Subcutaneous adipose tissue (tissue), 4 donors: ENCODE measurements around the gene SPRR2B. TPM values are rescaled to one million over a fixed set of nuclear protein-coding genes. Genes with fewer than 3 reads are reported as not detected.

ENCODE experiments used
- CTCF ChIP-seq: fragments of 450-650 bp; IDR thresholded peaks from one replicate; pipeline ENCODE4 v1.5.1; 2016; ENCODE audit warnings: low read depth, mild to moderate bottlenecking, control low read depth, antibody characterized with exemption, moderate library complexity
- total RNA-seq, 4 donors: library from RNA; depleted of rRNA; stranded (reverse); fragments of >200 nt; gene quantifications; one replicate each; pipeline ENCODE4 v1.1.0, GENCODE V29; 2016

SPRR2B gene
- not detected for total RNA-seq

GRCh38 chr1:153071511-153071910, at the start of gene SPRR2B:
Gene SPRR2B (minus strand): TSS chr1:153071611. CDS start chr1:153070839, 772 bp downstream.
- TF ChIP-seq CTCF: no peak

DNA sequence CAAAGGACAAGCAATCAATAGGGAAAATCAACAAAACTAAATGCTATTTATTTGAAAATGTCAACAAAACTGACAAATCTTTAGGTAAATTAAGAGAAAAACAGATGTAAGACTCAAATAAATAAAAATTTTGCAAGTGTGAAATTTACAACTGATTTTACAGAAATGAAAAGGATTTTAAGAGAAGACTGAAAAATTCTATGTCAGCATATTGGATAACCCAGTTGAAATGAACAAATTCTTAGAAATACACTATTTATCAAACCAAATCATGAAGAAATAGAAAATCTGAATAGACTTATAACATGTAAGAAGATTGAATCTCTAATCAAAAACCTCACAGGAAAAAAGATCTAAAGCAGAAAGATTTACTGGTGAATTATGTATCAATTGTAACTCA, 49.5 kb upstream of the SPRR2B start:
- no peak for TF ChIP-seq CTCF

- TF ChIP-seq CTCF: no peak
These were observed 48.1 kb upstream of the SPRR2B start for GRCh38 chr1:153119491-153119971.

DNA sequence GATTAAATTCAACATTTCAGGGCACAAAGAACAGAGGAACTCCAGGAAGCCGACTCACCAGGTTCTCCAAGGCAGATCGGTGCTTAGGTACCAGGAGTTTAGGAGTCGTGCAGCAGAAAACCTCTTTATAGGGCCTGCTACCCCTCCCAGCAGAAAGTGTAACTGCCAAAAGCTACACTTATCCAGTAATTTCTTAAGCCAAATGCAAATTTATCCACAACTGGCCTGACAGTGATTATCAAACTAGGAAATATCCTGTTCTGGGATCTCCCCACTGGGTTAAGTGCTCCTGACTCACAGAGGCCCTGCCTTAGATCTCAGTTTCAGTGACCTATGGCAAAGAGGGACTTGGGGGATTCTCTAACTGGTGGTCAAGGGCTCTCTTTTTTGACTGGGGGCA, 42.0 kb upstream of the SPRR2B start, which contains the start of gene SPRR2F:
SPRR2F (minus strand) TSS at position 101 of the 400 bp plus-strand sequence. CDS start 783 bp downstream, outside the sequence.
- no peak for TF ChIP-seq CTCF

DNA sequence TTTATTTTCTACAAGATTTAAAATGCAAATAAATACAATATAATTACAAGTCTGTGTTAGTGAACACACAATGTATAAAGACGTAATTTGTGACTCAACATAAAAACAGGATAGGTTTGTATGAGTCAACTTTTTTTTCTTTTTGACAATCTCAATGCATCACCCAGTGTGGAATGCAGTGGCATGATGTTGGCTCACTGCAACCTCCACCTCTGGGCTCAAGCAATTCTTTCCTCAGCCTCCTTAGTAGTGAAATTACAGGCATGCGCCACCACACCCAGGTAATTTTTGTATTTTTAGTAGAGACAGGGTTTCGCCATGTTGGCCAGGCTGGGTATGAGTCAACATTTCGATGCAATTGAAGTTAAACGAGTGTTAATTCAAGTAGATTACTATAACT, 28.8 kb upstream of the SPRR2B start:
- no peak for TF ChIP-seq CTCF

- TF ChIP-seq CTCF: no peak
These were observed 28.1 kb upstream of the SPRR2B start for GRCh38 chr1:153099461-153100045.

GRCh38 chr1:153095764-153096163, 24.4 kb upstream of the SPRR2B start:
- no peak for TF ChIP-seq CTCF
